Duodenal mucosa (tissue), 2 donors: ENCODE results near the gene VAMP8.
"Not testable (repeated sequence)": the region's sequence is repeated elsewhere in the genome, so short reads cannot be mapped to it uniquely, and the experiment has no call there.

ENCODE experiments used
- H3K27ac ChIP-seq: one replicate; pipeline ENCODE4 v1.7.0; 2013; ENCODE audit warnings: low read depth, low read length
- H3K27me3 ChIP-seq, 2 donors: one replicate each; pipeline ENCODE4 v1.7.0; 2013; ENCODE audit warnings: low read length in 2 of 2, control low read depth in 1 of 2; ENCODE audit not compliant: insufficient read depth in 2 of 2, control insufficient read depth in 1 of 2
- H3K36me3 ChIP-seq, 2 donors: one replicate each; pipeline ENCODE4 v1.7.0; 2013; ENCODE audit warnings: low read length in 2 of 2, control low read depth in 1 of 2; ENCODE audit not compliant: insufficient read depth in 2 of 2, control insufficient read depth in 1 of 2
- H3K4me1 ChIP-seq, 2 donors: one replicate each; pipeline ENCODE4 v1.7.0; 2013; ENCODE audit warnings: low read length in 2 of 2, control low read depth in 1 of 2; ENCODE audit not compliant: insufficient read depth in 2 of 2, control insufficient read depth in 1 of 2
- H3K4me3 ChIP-seq, 2 donors: one replicate each; pipeline ENCODE4 v1.7.0; 2013; ENCODE audit warnings: low read length in 2 of 2, low read depth in 1 of 2
- H3K9ac ChIP-seq, 2 donors: one replicate each; pipeline ENCODE4 v1.7.0; 2013; ENCODE audit warnings: low read length in 2 of 2, low read depth in 1 of 2
- H3K9me3 ChIP-seq, 2 donors: one replicate each; pipeline ENCODE4 v1.7.0; 2013; ENCODE audit warnings: low read length in 2 of 2, control low read depth in 1 of 2; ENCODE audit not compliant: control insufficient read depth in 1 of 2

VAMP8 gene

GRCh38 chr2:85604133-85604444, 26.7 kb downstream of the VAMP8 start:
- H3K4me3 ChIP-seq, H3K27ac ChIP-seq: not testable (repeated sequence)
- H3K9ac ChIP-seq = peak overlapping the region in 1 of 2 donors; percentile 2

GRCh38 chr2:85604568-85605339, 27.4 kb downstream of the VAMP8 start:
- Histone ChIP-seq H3K4me3 (no peak overlapping the region), H3K27me3 (no peaks in the 10 kb centered on the region), H3K27ac (no peak overlapping the region), H3K4me1 (peaks cover 18 to 24% of the 10 kb centered on the region in 2 donors), H3K9ac (no peak overlapping the region), H3K9me3 (no peaks in the 10 kb centered on the region), H3K36me3 (peaks cover 23 to 34% of the 10 kb centered on the region in 2 donors)

More at GRCh38 chr2:85604133-85604444, 26.7 kb downstream of the VAMP8 start:
- H3K4me1 ChIP-seq = peaks cover 18 to 24% of the 10 kb centered on the region in 2 donors
- not testable (repeated sequence) for H3K27me3 ChIP-seq, H3K9me3 ChIP-seq
- peaks cover 21 to 38% of the 10 kb centered on the region in 2 donors for H3K36me3 ChIP-seq

GRCh38 chr2:85605406-85606115, 28.2 kb downstream of the VAMP8 start:
- Histone ChIP-seq H3K9me3 (no peaks in the 10 kb centered on the region), H3K4me1 (peaks cover 23 to 29% of the 10 kb centered on the region in 2 donors), H3K27ac (no peak overlapping the region), H3K36me3 (peaks cover 23 to 35% of the 10 kb centered on the region in 2 donors), H3K4me3 (no peak overlapping the region), H3K9ac (no peak overlapping the region), H3K27me3 (no peaks in the 10 kb centered on the region)

GRCh38 chr2:85606116-85606455, 28.7 kb downstream of the VAMP8 start:
- Histone ChIP-seq H3K27ac (no peak overlapping the region), H3K4me1 (peaks cover 22 to 32% of the 10 kb centered on the region in 2 donors), H3K4me3 (no peak overlapping the region), H3K9me3 (no peaks in the 10 kb centered on the region), H3K27me3 (no peaks in the 10 kb centered on the region), H3K9ac (no peak overlapping the region), H3K36me3 (peaks cover 23 to 35% of the 10 kb centered on the region in 2 donors)

- Histone ChIP-seq H3K36me3 (peaks cover 23 to 35% of the 10 kb centered on the region in 2 donors), H3K27me3 (no peaks in the 10 kb centered on the region), H3K4me1 (peaks cover 13 to 25% of the 10 kb centered on the region in 2 donors), H3K4me3 (no peak overlapping the region), H3K9me3 (no peaks in the 10 kb centered on the region), H3K27ac (no peak overlapping the region), H3K9ac (no peak overlapping the region)
Measured at GRCh38 chr2:85607268-85608215, 30.2 kb downstream of the VAMP8 start.

- Histone ChIP-seq H3K9ac (peak overlapping the region; percentile 65 to 86), H3K4me3 (peak overlapping the region; percentile 84 to 93), H3K36me3 (peaks cover 22 to 28% of the 10 kb centered on the region in 2 donors), H3K4me1 (peaks cover 5 to 11% of the 10 kb centered on the region in 2 donors), H3K9me3 (no peaks in the 10 kb centered on the region), H3K27ac (peak overlapping the region; percentile 64), H3K27me3 (no peaks in the 10 kb centered on the region)
Measured at GRCh38 chr2:85611217-85611704, 33.9 kb downstream of the VAMP8 start.

GRCh38 chr2:85611705-85612587, 34.6 kb downstream of the VAMP8 start, which contains the start of gene C2orf68:
Gene C2orf68 (minus strand): TSS chr2:85612066. CDS start chr2:85611984, 82 bp downstream.
- Histone ChIP-seq H3K9me3 (no peaks in the 10 kb centered on the region), H3K4me1 (peaks cover 5 to 14% of the 10 kb centered on the region in 2 donors), H3K27me3 (no peaks in the 10 kb centered on the region), H3K36me3 (peaks cover 20 to 28% of the 10 kb centered on the region in 2 donors), H3K27ac (peak within 1 kb of the TSS; percentile 64), H3K9ac (peak within 1 kb of the TSS; percentile 65 to 86), H3K4me3 (peak within 1 kb of the TSS; percentile 84 to 93)

GRCh38 chr2:85613717-85614515, 36.5 kb downstream of the VAMP8 start:
- Histone ChIP-seq H3K27ac (no peak overlapping the region), H3K27me3 (no peaks in the 10 kb centered on the region), H3K4me1 (peaks cover 13 to 22% of the 10 kb centered on the region in 2 donors), H3K36me3 (peaks cover 4 to 10% of the 10 kb centered on the region in 2 donors), H3K9me3 (no peaks in the 10 kb centered on the region), H3K9ac (no peak overlapping the region), H3K4me3 (no peak overlapping the region)
